Measurements from ENCODE around the gene TNFSF4. TPM values are rescaled to one million over a fixed set of nuclear protein-coding genes. Genes with fewer than 3 reads are reported as not detected.

Gene TNFSF4
- polyA plus RNA-seq, 1 donor from 2014 or later, result 1.0 TPM

DNA sequence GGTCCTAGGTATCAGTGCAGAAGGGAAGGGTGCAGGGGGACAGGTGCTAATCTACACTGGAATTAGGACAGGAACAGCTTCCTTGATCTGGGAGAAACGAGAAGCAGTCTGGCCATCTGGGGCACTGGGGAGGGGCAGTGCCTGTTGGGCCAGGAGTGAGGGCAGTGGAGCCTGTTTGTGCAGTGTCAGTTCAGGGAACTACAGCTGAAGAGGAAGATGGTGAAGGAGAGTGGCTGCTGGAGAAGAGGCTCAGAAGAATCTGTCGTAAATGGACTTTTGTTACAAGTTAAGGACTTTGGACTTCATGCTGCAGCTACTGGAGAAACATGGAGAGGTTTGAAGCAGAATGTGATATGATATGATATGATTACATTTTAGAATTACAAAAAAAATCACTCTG is 3.2 kb upstream of the TNFSF4 start:
- H3K27ac ChIP-seq (ENCODE audit: low read length), result no peak overlapping the region
- TF ChIP-seq SMC3 (conservative IDR thresholded peaks at IDR 0.05; ENCODE audit: poor library complexity) (no peak), RAD21 (conservative IDR thresholded peaks at IDR 0.05) (no peak), EP300 (conservative IDR thresholded peaks at IDR 0.05; ENCODE audit: poor library complexity, severe bottlenecking) (no peak), TAF1 (IDR thresholded peaks at IDR 0.05; ENCODE audit: low read depth) (no peak), EZH2 (IDR thresholded peaks at IDR 0.05; ENCODE audit: borderline replicate concordance, insufficient read depth, low read length, poor library complexity, severe bottlenecking) (no peak), POLR2AphosphoS5 (IDR thresholded peaks at IDR 0.05) (no peak), REST (IDR thresholded peaks at IDR 0.05; ENCODE audit: borderline replicate concordance) (no peak), MXI1 (conservative IDR thresholded peaks at IDR 0.05; ENCODE audit: poor library complexity, severe bottlenecking) (no peak)
- TF ChIP-seq, protein P1, sequence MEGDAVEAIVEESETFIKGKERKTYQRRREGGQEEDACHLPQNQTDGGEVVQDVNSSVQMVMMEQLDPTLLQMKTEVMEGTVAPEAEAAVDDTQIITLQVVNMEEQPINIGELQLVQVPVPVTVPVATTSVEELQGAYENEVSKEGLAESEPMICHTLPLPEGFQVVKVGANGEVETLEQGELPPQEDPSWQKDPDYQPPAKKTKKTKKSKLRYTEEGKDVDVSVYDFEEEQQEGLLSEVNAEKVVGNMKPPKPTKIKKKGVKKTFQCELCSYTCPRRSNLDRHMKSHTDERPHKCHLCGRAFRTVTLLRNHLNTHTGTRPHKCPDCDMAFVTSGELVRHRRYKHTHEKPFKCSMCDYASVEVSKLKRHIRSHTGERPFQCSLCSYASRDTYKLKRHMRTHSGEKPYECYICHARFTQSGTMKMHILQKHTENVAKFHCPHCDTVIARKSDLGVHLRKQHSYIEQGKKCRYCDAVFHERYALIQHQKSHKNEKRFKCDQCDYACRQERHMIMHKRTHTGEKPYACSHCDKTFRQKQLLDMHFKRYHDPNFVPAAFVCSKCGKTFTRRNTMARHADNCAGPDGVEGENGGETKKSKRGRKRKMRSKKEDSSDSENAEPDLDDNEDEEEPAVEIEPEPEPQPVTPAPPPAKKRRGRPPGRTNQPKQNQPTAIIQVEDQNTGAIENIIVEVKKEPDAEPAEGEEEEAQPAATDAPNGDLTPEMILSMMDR (IDR thresholded peaks at IDR 0.05; ENCODE audit: poor library complexity, severe bottlenecking), result no peak
- no peaks in the 10 kb centered on the region for H3F3A ChIP-seq (ENCODE audit: insufficient read depth, low read length, poor library complexity, severe bottlenecking)
- no peaks in the 10 kb centered on the region for H4K20me1 ChIP-seq (ENCODE audit: insufficient read depth)
- H2AFZ ChIP-seq (ENCODE audit: low read depth, low read length), result no peak overlapping the region
- no peak overlapping the region for H3K9ac ChIP-seq (ENCODE audit: low read length)
- no peaks in the 10 kb centered on the region for H3K36me3 ChIP-seq (ENCODE audit: insufficient read depth, low read length)
- H3K4me3 ChIP-seq (ENCODE audit: low read length), result no peak overlapping the region
- no peaks in the 10 kb centered on the region for H3K9me3 ChIP-seq (ENCODE audit: low read length)
- no peaks in the 10 kb centered on the region for H3K79me2 ChIP-seq (replicated peaks; ENCODE audit: insufficient read depth, low read length)
- H3K9me2 ChIP-seq (ENCODE audit: insufficient read depth, low read length), result no peaks in the 10 kb centered on the region
- no peaks in the 10 kb centered on the region for H3K27me3 ChIP-seq (ENCODE audit: insufficient read depth, low read depth, low read length)
- H3K4me2 ChIP-seq (ENCODE audit: low read length), result no peak overlapping the region

DNA sequence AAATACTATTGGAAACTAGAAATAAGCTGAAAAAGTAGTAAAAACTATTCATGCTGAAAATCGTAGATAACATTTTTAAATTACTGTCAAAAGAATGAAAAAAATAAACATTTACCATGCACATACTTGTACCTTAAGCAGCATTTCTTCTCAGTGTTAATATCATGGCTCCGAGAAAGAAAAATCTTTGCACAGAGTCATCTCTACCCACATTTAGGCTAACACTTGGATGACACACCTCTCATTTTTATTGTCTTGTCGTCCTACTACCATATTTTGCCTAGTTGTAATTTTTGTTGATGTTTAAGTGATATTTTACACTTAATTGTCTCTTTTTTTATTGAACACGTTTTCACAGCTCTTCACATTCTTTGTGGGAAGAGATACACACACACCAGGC is 1.7 kb upstream of the TNFSF4 start:
- no peak overlapping the region for H3K9ac ChIP-seq (ENCODE audit: low read length)
- H3F3A ChIP-seq (ENCODE audit: insufficient read depth, low read length, poor library complexity, severe bottlenecking), result no peaks in the 10 kb centered on the region
- no peaks in the 10 kb centered on the region for H3K9me2 ChIP-seq (ENCODE audit: insufficient read depth, low read length)
- no peaks in the 10 kb centered on the region for H3K27me3 ChIP-seq (ENCODE audit: insufficient read depth, low read depth, low read length)
- TF ChIP-seq TAF1 (IDR thresholded peaks at IDR 0.05; ENCODE audit: low read depth), result no peak
- no peak for TF ChIP-seq MXI1 (conservative IDR thresholded peaks at IDR 0.05; ENCODE audit: poor library complexity, severe bottlenecking)
- no peak for TF ChIP-seq EP300 (conservative IDR thresholded peaks at IDR 0.05; ENCODE audit: poor library complexity, severe bottlenecking)
- no peak for TF ChIP-seq REST (IDR thresholded peaks at IDR 0.05; ENCODE audit: borderline replicate concordance)
- TF ChIP-seq RAD21 (conservative IDR thresholded peaks at IDR 0.05), result no peak
- no peak for TF ChIP-seq EZH2 (IDR thresholded peaks at IDR 0.05; ENCODE audit: borderline replicate concordance, insufficient read depth, low read length, poor library complexity, severe bottlenecking)
- TF ChIP-seq SMC3 (conservative IDR thresholded peaks at IDR 0.05; ENCODE audit: poor library complexity), result no peak
- no peak for TF ChIP-seq POLR2AphosphoS5 (IDR thresholded peaks at IDR 0.05)
- TF ChIP-seq, protein P1 (IDR thresholded peaks at IDR 0.05; ENCODE audit: poor library complexity, severe bottlenecking), result no peak
- no peaks in the 10 kb centered on the region for H3K36me3 ChIP-seq (ENCODE audit: insufficient read depth, low read length)
- H3K27ac ChIP-seq (ENCODE audit: low read length), result no peak overlapping the region
- H3K4me3 ChIP-seq (ENCODE audit: low read length), result no peak overlapping the region
- H3K9me3 ChIP-seq (ENCODE audit: low read length), result no peaks in the 10 kb centered on the region
- H4K20me1 ChIP-seq (ENCODE audit: insufficient read depth), result no peaks in the 10 kb centered on the region
- no peak overlapping the region for H2AFZ ChIP-seq (ENCODE audit: low read depth, low read length)
- H3K4me2 ChIP-seq (ENCODE audit: low read length), result no peak overlapping the region
- no peaks in the 10 kb centered on the region for H3K79me2 ChIP-seq (replicated peaks; ENCODE audit: insufficient read depth, low read length)
